ENCODE data around the gene DNAH9.

DNA sequence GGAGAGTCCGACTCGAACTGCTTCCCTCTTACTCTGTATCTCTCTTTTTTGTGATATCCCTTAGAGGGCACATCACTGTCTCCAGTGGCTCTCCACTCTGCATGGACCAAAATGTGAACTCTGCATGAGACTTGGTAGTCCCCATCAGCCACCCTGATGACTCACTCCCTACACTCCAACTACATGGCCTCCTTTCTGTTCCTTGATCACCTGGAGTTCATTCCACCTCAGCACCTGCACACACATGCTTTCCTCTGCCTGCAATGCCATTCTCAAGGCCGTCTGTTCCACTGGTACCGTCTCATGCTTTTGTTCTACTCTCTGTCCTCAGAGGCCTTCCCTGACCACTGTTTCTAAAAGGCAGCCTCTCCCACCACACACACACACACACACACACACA is 109.3 kb downstream of the DNAH9 start:
- TF ChIP-seq, protein P1, sequence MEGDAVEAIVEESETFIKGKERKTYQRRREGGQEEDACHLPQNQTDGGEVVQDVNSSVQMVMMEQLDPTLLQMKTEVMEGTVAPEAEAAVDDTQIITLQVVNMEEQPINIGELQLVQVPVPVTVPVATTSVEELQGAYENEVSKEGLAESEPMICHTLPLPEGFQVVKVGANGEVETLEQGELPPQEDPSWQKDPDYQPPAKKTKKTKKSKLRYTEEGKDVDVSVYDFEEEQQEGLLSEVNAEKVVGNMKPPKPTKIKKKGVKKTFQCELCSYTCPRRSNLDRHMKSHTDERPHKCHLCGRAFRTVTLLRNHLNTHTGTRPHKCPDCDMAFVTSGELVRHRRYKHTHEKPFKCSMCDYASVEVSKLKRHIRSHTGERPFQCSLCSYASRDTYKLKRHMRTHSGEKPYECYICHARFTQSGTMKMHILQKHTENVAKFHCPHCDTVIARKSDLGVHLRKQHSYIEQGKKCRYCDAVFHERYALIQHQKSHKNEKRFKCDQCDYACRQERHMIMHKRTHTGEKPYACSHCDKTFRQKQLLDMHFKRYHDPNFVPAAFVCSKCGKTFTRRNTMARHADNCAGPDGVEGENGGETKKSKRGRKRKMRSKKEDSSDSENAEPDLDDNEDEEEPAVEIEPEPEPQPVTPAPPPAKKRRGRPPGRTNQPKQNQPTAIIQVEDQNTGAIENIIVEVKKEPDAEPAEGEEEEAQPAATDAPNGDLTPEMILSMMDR (IDR thresholded peaks at IDR 0.05; ENCODE audit: borderline replicate concordance, extremely low read depth, low read length, poor library complexity, severe bottlenecking) = no peak
- no peak for TF ChIP-seq EZH2 (IDR thresholded peaks at IDR 0.05; ENCODE audit: borderline replicate concordance, low read depth, low read length, severe bottlenecking)

All from DND-41 (cell line).